Parathyroid adenoma (tissue), 2 donors: ENCODE data around the gene CTDSP1.

Source experiments
- H2AFZ ChIP-seq: fragments of 300-600 bp; sonication (generic); one replicate; pipeline ENCODE4 v1.7.0; 2017; ENCODE audit warnings: antibody characterized with exemption, mild to moderate bottlenecking
- H3K27ac ChIP-seq: fragments of 300-600 bp; sonication (generic); one replicate; pipeline ENCODE4 v1.7.0; 2017
- H3K27me3 ChIP-seq: fragments of 300-600 bp; sonication (generic); one replicate; pipeline ENCODE4 v1.7.0; 2017; ENCODE audit warnings: low read length; ENCODE audit not compliant: control insufficient read depth, insufficient read depth
- H3K36me3 ChIP-seq: fragments of 300-600 bp; sonication (generic); one replicate; pipeline ENCODE4 v1.7.0; 2017; ENCODE audit warnings: low read length; ENCODE audit not compliant: control insufficient read depth, insufficient read depth
- H3K4me1 ChIP-seq: fragments of 300-600 bp; sonication (generic); one replicate; pipeline ENCODE4 v1.7.0; 2017; ENCODE audit warnings: control low read depth
- H3K4me2 ChIP-seq: fragments of 300-600 bp; sonication (generic); one replicate; pipeline ENCODE4 v1.7.0; 2017; ENCODE audit warnings: low read length
- H3K4me3 ChIP-seq: fragments of 300-600 bp; sonication (generic); one replicate; pipeline ENCODE4 v1.7.0; 2017; ENCODE audit warnings: low read depth, low read length
- H3K79me2 ChIP-seq: fragments of 300-600 bp; sonication (generic); one replicate; pipeline ENCODE4 v1.7.0; 2017; ENCODE audit warnings: control low read depth
- H3K9ac ChIP-seq: fragments of 300-600 bp; sonication (generic); one replicate; pipeline ENCODE4 v1.7.0; 2017; ENCODE audit warnings: mild to moderate bottlenecking
- H3K9me3 ChIP-seq: fragments of 300-600 bp; sonication (generic); one replicate; pipeline ENCODE4 v1.7.0; 2017; ENCODE audit warnings: low read length; ENCODE audit not compliant: control insufficient read depth
- TF ChIP-seq, protein P1 (sequence below): fragments of 300-600 bp; sonication (generic); IDR thresholded peaks from one replicate; pipeline ENCODE4 v1.7.0; 2017; ENCODE audit warnings: antibody characterized with exemption, mild to moderate bottlenecking
- donor health status: primary hyperparathyroidism.

CTDSP1 gene

DNA sequence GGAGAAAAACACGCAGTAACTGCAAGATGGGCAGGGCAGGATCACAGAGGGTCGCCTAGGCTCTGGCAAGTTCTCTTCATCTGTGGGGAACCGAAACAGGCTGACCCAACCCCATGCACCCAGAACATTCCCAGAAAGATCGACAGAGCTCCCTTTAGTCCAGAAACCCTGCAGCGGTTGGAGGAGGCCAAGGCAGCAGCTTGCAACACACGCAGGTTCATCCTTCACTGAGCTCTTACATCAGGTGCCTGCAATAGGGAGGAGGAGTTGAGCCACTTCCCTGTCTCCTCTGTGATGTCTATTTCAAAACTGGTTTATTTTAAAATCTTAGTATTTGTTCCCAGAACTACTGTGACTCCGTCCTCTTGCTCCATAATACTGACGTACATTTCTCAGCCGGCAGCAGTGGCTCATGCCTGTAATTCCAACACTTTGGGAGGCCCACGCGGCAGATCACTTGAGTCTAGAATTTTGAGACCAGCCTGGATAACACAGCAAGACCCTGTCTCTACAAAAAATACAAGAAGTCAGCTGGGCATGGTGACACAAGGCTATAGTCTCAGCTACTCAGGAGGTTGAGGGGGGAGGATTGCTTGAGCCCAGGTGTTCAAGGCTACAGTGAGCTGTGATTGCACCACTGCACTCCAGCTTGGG lies 29.1 kb upstream of the CTDSP1 start:
- Histone ChIP-seq H3K27me3 (no peaks in the 10 kb centered on the region), H3K4me1 (peaks cover 4% of the 10 kb centered on the region), H3K9ac (no peak overlapping the region), H3K4me3 (no peak overlapping the region), H3K4me2 (no peak overlapping the region), H2AFZ (no peak overlapping the region), H3K79me2 (no peaks in the 10 kb centered on the region), H3K9me3 (no peaks in the 10 kb centered on the region), H3K36me3 (no peaks in the 10 kb centered on the region), H3K27ac (peak overlapping the region; percentile 17)
- TF ChIP-seq, protein P1, sequence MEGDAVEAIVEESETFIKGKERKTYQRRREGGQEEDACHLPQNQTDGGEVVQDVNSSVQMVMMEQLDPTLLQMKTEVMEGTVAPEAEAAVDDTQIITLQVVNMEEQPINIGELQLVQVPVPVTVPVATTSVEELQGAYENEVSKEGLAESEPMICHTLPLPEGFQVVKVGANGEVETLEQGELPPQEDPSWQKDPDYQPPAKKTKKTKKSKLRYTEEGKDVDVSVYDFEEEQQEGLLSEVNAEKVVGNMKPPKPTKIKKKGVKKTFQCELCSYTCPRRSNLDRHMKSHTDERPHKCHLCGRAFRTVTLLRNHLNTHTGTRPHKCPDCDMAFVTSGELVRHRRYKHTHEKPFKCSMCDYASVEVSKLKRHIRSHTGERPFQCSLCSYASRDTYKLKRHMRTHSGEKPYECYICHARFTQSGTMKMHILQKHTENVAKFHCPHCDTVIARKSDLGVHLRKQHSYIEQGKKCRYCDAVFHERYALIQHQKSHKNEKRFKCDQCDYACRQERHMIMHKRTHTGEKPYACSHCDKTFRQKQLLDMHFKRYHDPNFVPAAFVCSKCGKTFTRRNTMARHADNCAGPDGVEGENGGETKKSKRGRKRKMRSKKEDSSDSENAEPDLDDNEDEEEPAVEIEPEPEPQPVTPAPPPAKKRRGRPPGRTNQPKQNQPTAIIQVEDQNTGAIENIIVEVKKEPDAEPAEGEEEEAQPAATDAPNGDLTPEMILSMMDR = no peak

DNA sequence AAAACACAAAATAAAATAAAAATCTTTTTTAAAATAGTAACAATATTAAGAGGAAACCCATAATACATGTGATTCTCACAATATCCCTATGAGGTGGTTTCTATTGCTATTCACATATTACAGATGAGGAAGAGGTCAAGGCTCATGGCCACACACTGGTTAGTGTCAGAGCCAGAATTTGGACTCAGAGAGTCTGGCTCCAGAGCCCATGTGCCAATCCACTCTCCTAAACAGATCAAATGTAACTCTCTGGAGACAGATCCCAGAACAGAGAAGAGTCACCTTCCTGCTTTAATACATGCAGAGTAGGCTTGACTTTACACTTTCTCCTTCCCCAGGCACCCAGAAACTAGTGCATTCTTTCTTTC lies 27.7 kb upstream of the CTDSP1 start:
- Histone ChIP-seq H3K27ac (no peak overlapping the region), H3K4me1 (peaks cover 4% of the 10 kb centered on the region)
- TF ChIP-seq, protein P1 = no peak

DNA sequence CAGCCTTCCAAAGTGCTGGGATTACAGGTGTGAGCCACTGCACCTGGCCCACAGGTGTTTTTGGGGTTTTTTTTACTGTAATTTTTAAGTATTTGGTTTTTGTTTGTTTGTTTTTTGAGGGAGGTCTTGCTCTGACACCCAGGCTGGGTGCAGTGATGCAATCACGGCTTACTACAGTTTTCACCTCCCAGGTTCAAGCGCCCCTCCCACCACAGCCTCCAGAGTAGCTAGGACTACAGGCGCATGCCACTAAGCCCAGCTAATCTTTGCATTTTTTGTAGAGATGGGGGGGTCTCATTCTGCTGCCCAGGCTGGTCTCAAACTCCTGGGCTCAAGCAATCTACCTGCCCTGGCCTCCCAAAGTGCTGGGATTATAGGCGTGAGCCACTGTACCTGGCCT lies 24.9 kb upstream of the CTDSP1 start:
- Histone ChIP-seq H3K27me3 (no peaks in the 10 kb centered on the region), H3K79me2 (no peaks in the 10 kb centered on the region), H3K4me1 (no peaks in the 10 kb centered on the region), H3K27ac (no peak overlapping the region), H2AFZ (no peak overlapping the region), H3K9ac (no peak overlapping the region), H3K9me3 (no peaks in the 10 kb centered on the region), H3K4me3 (no peak overlapping the region), H3K36me3 (no peaks in the 10 kb centered on the region), H3K4me2 (no peak overlapping the region)
- TF ChIP-seq, protein P1 = no peak

More for the DNA sequence above, 27.7 kb upstream of the CTDSP1 start:
- H2AFZ ChIP-seq = no peak overlapping the region
- no peaks in the 10 kb centered on the region for H3K36me3 ChIP-seq
- H3K4me3 ChIP-seq = no peak overlapping the region
- no peaks in the 10 kb centered on the region for H3K27me3 ChIP-seq
- no peak overlapping the region for H3K4me2 ChIP-seq
- H3K79me2 ChIP-seq = no peaks in the 10 kb centered on the region
- no peak overlapping the region for H3K9ac ChIP-seq
- no peaks in the 10 kb centered on the region for H3K9me3 ChIP-seq

DNA sequence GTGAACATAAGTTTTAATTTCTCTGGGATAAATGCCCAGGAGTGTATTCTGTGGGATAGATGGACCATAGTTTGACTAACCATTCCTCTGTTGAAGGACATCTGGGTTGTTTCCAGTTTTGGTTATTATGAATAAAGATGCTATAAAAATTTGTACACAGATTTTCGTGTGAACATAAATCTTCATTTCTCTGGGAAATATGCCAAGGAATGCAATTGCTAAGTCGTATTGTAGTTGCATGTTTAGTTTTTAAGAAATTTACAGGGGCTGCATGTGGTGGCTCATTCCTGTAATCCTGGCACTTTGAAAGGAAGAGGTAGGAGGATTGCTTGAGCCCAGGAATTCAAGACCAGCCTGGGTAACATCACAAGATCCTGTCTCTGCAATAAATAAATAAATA lies 24.5 kb upstream of the CTDSP1 start:
- Histone ChIP-seq H2AFZ (no peak overlapping the region), H3K4me3 (no peak overlapping the region), H3K9ac (no peak overlapping the region), H3K4me2 (no peak overlapping the region), H3K79me2 (no peaks in the 10 kb centered on the region), H3K4me1 (no peaks in the 10 kb centered on the region), H3K27me3 (no peaks in the 10 kb centered on the region), H3K9me3 (no peaks in the 10 kb centered on the region), H3K27ac (no peak overlapping the region), H3K36me3 (no peaks in the 10 kb centered on the region)
- TF ChIP-seq, protein P1 = no peak

DNA sequence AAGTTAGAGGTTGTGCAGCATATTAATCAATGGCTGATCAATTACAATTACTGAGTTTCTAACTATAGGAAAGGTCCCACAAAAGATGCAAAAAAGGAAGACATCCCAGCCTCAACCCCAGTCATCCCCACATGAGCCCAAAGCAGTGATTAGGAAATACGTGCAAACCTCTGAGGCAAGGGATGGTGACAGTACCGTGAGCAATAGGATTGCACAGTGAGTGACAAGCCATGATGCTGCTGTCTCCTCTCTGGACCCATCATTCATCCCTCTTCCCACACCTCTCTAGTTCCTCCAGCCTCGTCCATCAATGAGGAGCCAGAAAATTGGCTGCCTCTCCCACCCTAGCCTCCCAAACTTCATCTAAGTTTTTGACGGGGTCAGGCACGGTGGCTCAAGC lies 21.6 kb upstream of the CTDSP1 start:
- H3K79me2 ChIP-seq = no peaks in the 10 kb centered on the region
- no peaks in the 10 kb centered on the region for H3K36me3 ChIP-seq
- H3K9me3 ChIP-seq = no peaks in the 10 kb centered on the region
- TF ChIP-seq, protein P1 = no peak
- H3K4me2 ChIP-seq = no peak overlapping the region
- H3K4me1 ChIP-seq = no peaks in the 10 kb centered on the region
- H3K27ac ChIP-seq = no peak overlapping the region
- no peak overlapping the region for H3K4me3 ChIP-seq
- no peaks in the 10 kb centered on the region for H3K27me3 ChIP-seq
- H2AFZ ChIP-seq = no peak overlapping the region
- H3K9ac ChIP-seq = no peak overlapping the region
